H1 (cell line): ENCODE measurements around the gene ZNF446. TPM values are rescaled to one million over a fixed set of nuclear protein-coding genes. Genes with fewer than 3 reads are reported as not detected.
A peak's percentile ranks its signal among the peaks of the same experiment; 100 is the strongest.

Experiments used
- BCL11A ChIP-seq, 2 experiments: IDR thresholded peaks; one replicate each; pipeline ENCODE4 v1.6.1; 2011; ENCODE audit warnings: low read depth in 2 of 2, low read length in 2 of 2, mild to moderate bottlenecking in 2 of 2
- BRCA1 ChIP-seq: IDR thresholded peaks from 2 replicates; pipeline ENCODE4 v1.6.1; 2012; ENCODE audit warnings: low read depth, low read length, improper control_type of control experiment
- CBX5 ChIP-seq: fragments of 300-800, 300-1000 bp; sonication (generic); IDR thresholded peaks from 2 replicates; pipeline ENCODE4 v1.7.1; 2016; ENCODE audit warnings: antibody characterized with exemption, low read length, low read depth
- CBX8 ChIP-seq: fragments of 300-800, 300-1000 bp; sonication (generic); IDR thresholded peaks from 2 replicates; pipeline ENCODE4 v1.7.1; 2016; ENCODE audit warnings: low read depth, low read length, borderline replicate concordance
- CEBPB ChIP-seq: IDR thresholded peaks from 2 replicates; pipeline ENCODE4 v1.6.1; 2012; ENCODE audit warnings: low read depth, low read length
- FOSL1 ChIP-seq: IDR thresholded peaks from 2 replicates; pipeline ENCODE4 v1.6.1; 2011; ENCODE audit warnings: mild to moderate bottlenecking, low read depth, low read length, moderate library complexity; ENCODE audit not compliant: insufficient read depth
- MAX ChIP-seq: IDR thresholded peaks from 2 replicates; pipeline ENCODE4 v1.6.1; 2012; ENCODE audit warnings: inconsistent platforms
- POLR2AphosphoS5 ChIP-seq: IDR thresholded peaks from 2 replicates; pipeline ENCODE4 v1.6.1; 2011; ENCODE audit warnings: low read depth, low read length
- RNF2 ChIP-seq: fragments of 200-900, 300-1000 bp; sonication (generic); IDR thresholded peaks from 2 replicates; pipeline ENCODE4 v1.7.1; 2016; ENCODE audit warnings: borderline replicate concordance, low read depth, mild to moderate bottlenecking, antibody characterized with exemption, low read length; ENCODE audit not compliant: poor library complexity, severe bottlenecking; ENCODE audit errors: missing control alignments
- RXRA ChIP-seq: IDR thresholded peaks from 2 replicates; pipeline ENCODE4 v1.6.1; 2011; ENCODE audit warnings: low read depth, mild to moderate bottlenecking, low read length, moderate library complexity; ENCODE audit not compliant: insufficient read depth
- SAP30 ChIP-seq: fragments of 300-600 bp; sonication (generic); IDR thresholded peaks from 2 replicates; pipeline ENCODE4 v1.7.1; 2012; ENCODE audit warnings: low read length, moderate library complexity, mild to moderate bottlenecking, inconsistent platforms; ENCODE audit not compliant: insufficient read depth, insufficient replicate concordance
- TEAD4 ChIP-seq: IDR thresholded peaks from 2 replicates; pipeline ENCODE4 v1.6.1; 2012; ENCODE audit warnings: low read depth, low read length, inconsistent platforms, mixed read lengths
- polyA plus RNA-seq, 7 experiments: library from polyadenylated mRNA; depleted of rRNA in 3 of 7; stranded (reverse) in 5 of 7; unstranded in 2 of 7; fragments of >200 nt in 5 of 7; fragments of 200-250 nt in 2 of 7; gene quantifications; 1 replicate in 5 of 7; 2 replicates in 1 of 7; 4 replicates in 1 of 7; pipeline versions ENCODE4 v1.2.1 to v1.2.3, GENCODE V29; 2011 to 2013; ENCODE audit warnings: missing spikeins in 2 of 7, mixed read lengths in 2 of 7
- total RNA-seq: library from RNA; stranded (reverse); fragmentation: NEBNext Ultra II Directional; extraction: Animal tissue kit (Norgen Biotek cat#: 25700); gene quantifications from 2 replicates; pipeline ENCODE4 v1.2.1, GENCODE V29; 2021

ZNF446 gene
- total and polyA plus RNA-seq, 2 of the 8 experiments (the other 6 are each of a cell fraction or from before 2014, with no cell fraction given) = 4.1 to 5.5 TPM

GRCh38 chr19:58519355-58520256, 43.5 kb downstream of the ZNF446 start, which contains the start of gene ZBTB45 (continued):
- peak; percentile 54; the same call in 1 of the 2 replicates for TF ChIP-seq BRCA1
- TF ChIP-seq CBX5 = no peak
- no peak for TF ChIP-seq FOSL1
- TF ChIP-seq POLR2AphosphoS5 = peak; percentile 83
- no peak for TF ChIP-seq RXRA
- TF ChIP-seq RNF2 = no peak
- TF ChIP-seq MAX = peak; percentile 61
- 0 out of 2 replicates have a peak, but pooled peaks have one; percentile 1 for TF ChIP-seq CEBPB
- TF ChIP-seq CBX8 = no peak
- TF ChIP-seq BCL11A (IDR thresholded peaks at IDR 0.05; ENCODE audit: low read depth in 2 of 2, low read length in 2 of 2) = no peak
- TF ChIP-seq SAP30 = peak; percentile 33
- TF ChIP-seq TEAD4 = peak; percentile 89
